Measurements from ENCODE around the gene TSPAN32.

The TSPAN32 gene

DNA sequence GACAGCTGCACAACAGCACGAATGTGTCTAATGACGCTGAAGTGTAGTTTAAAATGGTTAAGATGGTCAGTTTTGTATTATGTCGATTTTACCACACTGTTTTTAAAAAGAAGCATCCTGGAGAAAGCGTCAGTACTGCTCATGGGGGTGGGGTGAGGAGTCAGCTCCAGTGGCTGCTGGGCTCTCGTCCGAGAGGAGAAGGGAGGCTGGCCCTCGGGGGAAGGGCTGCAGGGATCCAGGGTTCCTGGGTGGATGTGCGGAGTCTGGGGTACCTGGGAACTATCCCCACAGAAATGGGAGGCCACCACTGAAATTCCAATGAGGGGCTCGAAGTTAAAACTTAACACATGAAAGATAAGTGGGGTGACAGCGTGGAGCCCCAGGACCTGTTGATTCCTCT is 12.0 kb upstream of the TSPAN32 start:
- no peak for DNase-seq

DNA sequence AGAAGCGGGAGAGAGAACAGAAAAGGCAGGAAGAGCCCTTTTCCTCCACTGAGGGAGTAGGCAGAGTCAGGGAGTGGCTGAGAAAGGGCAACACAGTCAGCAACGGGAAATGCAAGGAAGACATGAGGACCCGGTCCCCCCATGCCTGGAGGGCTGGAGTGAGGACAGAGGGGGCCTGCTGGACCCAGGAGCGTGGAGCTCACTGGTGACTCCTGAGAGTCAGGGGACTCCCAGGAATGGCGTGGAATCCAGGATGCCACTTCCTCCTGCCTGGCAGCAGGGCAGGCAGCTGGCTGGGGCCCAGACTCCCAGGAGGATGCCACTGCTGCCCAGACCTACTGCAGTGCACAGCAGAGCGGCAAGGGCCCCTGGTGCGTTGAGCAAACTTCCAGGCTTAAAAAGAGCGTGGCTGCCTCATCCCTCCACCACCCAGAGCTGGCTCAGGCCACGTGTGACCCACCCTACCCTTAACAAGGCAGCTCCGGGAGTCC is 11.4 kb upstream of the TSPAN32 start:
- DNase-seq = no peak

DNA sequence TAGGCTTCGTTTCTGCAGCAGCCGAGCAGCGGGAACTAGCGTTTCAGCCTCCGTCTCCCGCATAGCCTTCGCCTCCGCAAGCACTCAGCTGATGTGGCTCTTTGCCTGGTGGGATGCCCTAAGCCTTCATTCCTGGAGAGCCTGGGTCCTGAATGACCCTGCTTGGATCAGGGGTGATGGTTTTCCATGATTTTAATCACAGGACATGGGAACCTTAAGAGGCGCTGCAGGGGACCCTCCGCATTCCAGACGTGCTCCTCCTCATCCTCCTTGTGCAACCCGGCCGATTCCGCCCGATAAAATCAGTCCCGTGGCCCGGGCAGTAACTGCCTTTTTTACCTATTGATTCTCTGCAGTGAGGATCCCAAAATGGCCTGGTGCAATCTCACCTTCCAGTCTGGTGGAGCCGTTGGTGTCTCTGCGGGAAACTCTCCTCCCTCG is 8.3 kb upstream of the TSPAN32 start:
- DNase-seq = peak; percentile 24

DNA sequence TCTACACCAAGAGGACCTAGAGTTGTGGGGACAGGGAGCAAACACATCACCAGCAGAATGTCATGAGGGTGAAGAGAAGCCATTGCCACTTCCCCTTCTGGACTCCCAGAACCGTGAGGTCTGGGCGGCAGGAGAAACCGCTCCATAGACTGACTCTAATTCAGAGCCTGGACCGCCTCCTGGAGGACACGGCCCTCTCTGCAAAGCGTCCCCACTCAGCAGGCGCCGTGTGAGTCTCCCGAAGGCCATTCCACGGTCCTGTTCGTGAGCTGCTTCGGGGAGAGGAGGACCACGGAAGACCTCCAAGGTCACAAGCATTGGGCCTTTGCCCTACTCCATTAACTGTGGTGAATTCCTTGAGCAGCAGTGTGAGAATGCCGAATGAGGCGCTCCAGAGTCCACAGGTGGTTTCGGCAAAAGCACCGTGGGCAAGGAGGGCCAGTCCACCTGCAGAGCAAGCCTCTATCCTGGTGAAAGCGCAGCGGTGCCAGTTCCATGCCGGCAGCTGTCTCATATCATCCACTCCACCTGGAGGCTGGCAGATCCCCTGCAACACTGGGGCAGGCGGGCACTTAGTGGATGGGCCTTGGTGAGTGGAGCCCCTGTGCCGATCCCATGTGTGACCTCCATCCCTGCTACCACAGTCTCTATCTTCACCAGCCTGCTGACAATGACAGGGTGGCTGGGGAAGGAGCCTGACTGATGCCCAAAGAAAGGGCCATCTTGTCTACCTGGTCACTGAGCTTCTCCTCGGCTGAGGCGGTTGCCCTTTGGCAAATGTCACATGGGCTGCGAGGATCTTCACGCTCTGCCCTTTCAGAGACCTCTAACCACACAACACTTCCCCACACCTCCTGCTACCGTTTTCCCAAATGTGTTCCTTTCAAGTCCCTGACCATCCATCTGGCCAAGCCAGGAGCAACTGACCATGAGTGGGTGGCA is 7.6 kb upstream of the TSPAN32 start:
- peak; percentile 19 for DNase-seq

DNA sequence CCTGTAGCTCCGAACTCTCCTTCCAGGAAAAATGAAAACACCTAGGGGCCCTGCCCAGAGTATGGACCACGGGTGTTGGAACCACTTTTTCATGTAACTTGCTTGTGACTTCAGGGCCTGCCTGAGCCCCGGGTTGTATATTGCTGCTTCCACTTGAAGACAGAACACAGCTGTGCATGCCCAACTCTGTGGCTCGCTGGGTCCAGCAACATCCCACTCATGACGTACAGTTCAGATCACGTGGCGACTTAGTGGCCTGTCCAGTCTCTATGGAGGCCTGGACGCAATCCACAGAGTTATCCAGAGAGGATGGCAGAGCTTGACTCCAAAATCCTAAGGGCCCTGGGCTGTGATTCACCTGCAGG is 6.9 kb upstream of the TSPAN32 start:
- DNase-seq = peak; percentile 23

DNA sequence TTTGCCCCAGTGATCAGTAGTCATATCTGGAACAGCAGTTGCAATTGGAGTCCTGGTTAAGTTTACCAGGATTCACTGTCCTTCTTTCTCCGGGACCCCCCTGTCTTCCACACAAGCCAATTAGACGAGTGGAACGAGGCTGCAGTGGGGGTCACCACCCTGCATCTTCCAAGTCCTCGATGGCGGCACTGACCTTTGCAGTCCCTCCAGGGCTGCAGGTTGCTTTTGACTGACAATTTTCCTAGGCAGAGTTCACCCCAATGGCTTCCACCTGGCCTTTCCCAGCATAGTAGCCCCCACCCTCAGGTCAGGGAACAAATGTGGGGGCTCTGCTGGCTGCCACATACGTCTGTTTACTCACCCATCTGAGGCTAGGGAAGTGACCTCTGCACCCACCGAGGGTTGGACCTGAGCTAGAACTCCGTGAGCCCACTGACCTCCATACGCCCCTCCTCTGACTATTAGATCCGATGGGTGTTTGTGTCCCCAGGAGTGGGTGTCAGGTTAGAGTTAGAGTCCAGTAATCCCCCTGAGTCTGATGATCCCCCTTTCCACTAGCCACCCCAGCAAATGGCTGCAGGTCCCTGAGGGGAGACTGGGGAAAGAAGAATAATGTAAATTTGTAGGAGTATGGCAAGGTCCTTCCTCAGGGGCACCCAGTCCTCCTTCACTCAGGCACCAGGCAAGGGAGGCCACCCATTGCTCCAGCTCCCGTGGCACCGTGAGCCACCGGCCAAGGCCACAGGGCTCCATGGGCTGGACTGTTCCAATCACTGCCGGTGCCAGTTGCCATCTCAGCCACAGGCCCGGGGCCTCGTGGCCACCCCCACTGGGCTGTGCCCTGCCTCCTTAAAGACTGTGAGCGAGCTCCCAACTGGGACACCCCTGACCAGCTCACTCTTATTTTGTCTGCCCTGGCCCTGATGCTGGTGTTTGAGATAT is 5.6 kb upstream of the TSPAN32 start:
- peak; percentile 25 for DNase-seq

DNA sequence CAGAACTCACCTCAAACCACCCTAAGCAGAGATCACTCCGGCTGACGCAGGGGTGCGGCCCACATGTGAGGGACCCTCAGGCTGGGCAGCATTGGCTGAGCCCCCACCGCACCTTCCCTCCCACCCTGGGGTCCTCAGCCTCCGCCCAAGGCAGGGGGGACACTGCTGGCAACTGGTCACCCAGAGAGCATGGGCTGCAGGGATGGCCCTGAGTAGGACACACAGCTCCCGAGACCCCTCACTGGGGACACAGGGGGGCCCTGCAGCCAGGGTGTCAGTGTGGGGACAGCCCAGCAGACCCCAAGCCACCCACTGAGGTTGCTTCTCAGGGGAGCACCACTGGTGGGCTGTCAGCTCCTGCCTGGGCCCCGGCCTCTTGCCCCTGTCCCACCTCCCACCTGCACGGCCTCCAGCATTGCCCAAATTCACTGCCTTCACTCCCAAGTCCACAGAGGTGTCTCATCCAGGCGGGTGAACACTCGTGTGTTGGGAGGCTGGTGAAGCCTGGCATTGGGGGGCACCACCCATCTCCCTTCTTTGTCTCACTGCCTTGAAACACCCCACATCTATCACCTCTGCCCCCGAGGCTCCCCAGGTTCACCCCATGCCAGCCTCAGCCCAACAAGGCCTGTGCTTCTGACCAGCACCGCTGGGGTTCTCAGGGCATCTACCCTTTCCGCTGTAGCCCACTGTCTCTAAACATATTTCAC is 4.7 kb upstream of the TSPAN32 start:
- no peak for DNase-seq

DNA sequence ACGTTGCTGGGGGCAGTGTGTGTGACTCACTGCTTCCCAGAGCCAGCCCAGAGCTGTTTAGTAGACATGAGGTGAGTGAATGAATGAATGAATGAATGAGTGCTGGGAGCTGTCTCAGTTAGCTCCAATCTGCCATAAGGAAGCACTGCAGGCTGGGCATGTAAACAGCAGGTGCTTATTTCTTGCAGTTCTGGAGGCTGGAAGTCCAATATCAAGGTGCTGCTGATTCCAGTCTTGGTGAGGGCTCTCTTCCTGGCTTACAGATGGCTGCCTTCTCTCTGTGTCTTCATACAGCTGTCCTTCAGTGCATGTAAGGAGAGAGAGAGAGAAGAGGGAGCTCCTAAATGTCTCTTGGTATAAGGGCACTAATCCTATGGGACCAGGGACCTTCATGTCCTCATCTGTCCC is 4.2 kb upstream of the TSPAN32 start:
- DNase-seq = no peak

DNA sequence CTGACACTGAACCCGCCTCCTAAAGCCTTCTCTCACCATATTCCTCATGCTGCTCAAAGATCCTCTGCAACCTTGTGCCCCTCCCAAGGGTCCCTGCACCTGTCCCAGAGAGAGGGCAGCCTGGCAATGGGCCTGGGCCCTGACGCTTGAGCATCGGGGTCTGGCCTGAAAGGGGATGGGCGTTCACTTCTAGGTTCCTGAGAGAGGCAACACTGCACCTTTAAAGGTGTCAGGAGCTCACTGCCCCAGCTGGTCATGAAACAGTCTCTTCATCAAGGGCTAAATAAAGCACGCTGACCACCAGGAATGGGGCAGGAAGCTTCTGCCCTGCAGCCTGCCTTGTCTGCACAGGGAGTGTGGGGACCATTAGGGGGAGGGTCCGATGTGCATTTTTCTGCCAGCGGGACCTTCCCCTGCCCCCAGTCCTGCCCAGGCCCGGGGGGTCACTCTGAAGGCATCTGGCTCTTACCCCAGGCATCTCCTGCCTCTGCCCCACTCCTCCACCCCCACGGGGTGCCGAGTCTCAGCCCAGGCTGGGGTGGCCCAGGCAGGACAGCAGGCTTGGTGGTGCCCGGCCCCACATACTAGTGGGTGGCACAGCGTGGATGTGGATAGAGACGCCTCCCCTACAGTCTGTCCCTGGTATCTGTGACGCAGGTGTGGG is 3.5 kb upstream of the TSPAN32 start:
- no peak for DNase-seq

DNA sequence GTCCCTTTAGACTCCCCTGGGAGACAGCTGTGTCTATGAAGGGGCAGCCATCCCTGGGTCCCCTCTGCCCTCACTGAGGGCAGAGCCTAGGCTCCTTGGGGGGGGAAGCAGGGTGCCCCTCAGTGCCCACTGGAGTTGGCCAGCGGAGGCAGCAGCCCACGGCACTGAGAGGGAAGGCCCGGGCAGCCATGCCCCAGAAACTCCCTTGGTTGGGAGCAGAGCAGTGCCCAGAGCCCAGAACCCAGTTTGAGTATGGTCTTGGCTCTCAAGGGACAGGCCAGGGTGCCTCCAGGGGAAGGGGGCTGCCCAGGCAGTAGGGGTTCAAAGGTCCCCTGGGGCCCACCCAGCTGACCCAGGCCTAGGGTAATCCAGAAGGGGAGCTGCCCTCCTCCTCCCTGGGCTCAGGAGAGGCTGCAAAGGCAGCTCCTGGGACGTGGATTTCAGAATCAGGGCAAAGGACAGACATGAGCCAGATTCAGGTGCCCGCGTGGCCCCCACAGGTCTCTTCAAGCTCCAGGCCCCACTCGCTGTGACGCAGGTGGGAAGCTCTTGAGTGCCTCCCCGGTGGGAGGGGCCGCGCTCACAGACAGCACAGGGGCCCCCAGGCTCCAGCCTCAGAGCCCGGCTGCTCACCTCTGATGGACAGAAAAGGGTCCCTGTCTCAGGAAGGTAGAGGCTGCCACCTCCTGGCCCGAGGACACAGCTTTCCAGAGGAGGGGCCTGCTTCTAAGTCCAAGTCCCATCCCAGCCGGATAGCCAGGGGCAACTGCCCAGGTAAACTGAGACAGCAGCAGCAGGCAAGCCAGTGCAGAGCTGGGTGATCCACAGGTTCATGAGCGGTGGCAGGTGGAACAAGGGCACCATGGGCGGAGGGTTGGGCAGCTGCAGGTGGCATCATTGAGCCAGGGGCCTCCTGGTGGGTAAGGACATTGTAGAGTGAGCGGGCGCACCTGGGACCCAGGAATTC is 2.7 kb upstream of the TSPAN32 start:
- DNase-seq = no peak

DNA sequence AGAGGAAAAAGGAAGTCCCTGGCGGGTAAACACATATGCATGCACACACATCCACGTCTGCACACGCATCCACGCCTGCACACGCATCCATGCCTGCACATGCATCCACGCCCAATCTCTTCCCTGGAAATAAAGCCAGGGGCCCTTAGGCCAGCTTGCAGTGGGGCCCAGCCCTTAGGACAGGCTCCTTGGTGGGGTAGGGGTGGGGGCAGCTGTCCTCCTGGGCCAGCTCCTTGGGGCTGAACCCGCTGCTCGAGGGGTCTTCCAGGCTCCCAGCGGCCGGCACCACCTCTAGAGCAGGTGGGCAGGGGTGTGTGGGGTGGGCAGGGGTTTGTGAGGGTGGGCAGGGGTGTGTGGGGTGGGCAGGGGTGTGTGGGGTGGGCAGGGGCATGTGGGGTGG is 2.0 kb upstream of the TSPAN32 start:
- no peak for DNase-seq

DNA sequence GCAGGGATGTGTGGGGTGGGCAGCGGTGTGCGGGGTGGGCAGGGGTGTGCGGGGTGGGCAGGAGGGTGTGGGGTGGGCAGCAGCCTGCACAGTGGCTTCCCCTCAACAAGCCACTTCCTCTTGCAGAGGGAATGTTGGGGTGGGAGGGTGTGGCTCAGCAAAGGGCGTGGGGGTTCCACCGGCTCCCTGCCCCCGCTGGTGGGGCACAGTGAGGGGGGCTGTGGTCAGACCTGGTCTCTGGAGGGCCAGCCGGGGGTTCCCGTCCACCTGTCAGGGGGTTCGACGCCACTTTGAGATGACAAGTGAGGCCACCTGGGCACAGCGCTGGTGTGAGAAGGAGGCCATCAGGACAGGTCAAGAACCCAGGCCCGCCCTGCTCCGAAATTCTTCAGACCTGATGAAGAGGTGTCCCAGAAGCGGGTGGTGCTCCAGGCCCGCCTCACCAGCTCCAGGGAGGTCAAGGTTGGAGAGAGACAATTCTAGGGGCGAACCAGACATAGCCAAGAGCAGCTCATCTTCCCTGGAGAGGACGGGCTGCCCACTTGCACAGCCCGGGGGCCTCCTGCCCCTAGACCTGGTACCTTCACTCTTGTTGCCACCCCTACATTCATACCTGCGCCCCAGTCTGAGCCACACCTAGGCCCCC is 1.4 kb upstream of the TSPAN32 start:
- no peak for DNase-seq

DNA sequence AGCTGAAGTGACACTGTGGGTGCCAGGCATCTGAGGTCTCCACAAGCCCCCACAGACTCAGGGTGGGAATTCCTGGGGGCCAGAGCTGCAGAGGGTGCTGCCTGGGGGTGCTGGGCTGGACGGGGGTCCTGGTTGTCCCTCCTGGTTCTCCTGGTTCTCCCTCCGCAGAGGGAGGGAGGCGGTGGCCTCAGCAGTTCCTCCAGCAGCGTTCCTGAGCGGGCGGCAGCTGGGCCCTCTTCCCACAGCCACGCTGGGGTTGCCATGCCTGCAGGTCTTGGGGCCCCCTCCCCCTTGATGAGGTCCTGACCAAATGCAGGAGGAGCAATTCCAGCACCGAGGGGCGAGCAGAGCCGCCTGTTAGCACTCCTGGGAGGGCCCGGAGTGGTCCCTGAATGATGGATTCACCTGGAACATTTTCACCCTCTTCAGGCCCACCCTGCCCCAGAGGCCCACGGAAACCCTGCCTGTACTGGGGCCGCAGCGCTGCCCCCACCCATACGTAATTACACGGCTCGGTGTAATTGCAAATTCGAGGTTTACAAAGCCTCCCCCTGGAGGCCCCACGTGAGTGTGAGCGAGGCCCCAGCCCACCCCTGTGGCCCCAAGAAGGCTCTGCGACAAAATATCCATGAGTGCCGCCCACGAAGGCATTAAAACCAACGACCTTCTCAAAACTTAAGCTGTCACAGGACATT is 730 bp upstream of the TSPAN32 start:
- DNase-seq = no peak

DNA sequence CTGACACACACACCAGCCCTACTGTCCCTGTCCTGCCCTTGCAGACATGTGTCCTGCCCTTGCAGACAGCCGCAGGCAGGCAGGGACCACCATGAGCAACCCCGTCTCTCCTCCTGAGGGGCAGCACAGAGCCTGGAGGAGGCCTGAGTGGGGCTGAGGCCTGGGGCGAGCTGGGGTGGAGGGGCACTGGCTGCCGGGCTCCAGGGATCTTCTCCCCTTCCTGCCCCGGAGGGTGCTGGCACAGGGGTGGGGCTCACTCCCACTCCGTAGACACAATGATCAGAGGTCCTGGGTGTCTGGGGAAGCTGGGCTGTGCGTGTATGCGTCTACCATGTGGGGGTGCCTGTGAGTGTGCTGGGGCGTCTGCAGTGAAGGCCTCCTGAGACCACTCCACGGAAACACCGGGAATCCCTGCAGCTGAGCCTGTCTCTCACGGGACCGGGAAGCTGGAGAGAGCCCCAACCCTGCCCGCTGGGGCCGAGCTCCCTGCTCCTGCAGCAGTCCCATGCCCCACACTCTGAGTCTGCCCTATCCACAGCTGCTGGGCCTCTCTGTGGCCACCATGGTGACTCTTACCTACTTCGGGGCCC is 588 bp downstream of the TSPAN32 start:
- no peak for DNase-seq

DNA sequence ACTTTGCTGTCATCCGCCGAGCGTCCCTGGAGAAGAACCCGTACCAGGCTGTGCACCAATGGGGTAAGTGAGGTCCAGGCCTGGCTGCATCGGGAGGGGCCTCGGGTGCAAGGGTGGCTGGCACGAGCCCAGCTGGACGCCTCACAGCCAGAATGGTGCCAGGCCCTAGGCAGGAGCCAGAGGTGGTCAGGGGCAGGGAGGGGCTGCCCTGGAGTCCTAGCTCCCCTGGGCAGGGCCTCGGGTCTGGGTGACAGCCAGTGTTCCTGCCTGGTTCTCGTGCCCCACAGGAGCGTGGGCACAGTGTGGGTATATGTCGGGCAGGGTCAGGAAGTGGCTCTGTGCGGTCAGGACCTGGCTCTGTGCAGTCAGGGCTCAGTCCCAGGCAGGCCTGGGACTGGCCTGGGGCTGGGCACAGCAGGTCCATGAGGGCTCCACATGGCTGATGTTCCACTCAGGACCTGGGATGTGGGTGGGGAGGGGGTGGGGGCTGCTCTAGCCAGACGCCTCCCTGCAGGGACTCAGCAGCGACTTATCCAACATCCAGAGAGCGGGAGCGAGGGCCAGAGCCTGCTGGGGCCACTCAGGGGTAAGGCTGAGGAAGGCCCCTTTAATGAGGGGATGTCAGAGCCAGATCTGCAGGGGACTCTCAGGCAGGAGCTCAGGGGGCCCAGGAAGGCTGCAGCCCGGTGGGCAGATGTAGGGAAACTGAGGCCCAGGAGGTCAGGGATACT is 1.2 kb downstream of the TSPAN32 start:
- no peak for DNase-seq

DNA sequence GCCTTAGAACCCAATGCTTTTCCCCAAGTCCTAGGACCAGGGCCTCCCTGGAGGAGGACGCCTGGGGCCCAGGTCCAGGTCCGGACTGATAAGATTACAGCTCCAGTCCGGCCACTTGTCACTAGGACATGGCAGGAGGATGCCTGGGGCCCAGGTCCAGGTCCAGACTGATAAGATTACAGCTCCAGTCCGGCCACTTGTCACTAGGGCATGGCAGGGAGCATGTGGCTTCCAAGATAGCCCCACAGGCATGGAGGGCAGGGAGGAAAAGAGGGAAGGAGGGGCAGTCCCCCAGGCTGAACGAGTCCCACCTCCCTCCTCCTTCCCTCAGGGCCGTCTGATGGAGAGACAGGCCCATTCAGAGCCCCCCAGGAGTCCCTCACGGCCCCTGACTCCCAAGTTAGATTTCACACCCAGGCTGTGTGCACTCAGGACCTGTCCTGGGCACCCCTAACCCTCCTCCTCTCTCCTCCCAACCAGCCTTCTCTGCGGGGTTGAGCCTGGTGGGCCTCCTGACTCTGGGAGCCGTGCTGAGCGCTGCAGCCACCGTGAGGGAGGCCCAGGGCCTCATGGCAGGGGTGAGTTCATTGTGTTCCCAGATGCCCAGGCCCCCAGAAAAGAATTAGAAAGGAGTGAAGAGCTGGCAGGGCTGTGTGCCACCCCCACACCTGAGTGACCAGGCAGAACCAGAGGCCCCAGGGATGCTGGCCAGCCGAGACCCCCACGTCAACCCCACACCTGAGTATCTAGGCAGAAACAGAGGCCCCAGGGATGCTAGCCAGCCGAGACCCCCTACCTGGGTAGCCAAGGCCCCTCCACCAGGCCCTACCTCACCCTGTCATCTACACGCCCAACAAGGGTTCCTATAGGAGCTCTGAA is 2.1 kb downstream of the TSPAN32 start:
- DNase-seq = no peak

DNA sequence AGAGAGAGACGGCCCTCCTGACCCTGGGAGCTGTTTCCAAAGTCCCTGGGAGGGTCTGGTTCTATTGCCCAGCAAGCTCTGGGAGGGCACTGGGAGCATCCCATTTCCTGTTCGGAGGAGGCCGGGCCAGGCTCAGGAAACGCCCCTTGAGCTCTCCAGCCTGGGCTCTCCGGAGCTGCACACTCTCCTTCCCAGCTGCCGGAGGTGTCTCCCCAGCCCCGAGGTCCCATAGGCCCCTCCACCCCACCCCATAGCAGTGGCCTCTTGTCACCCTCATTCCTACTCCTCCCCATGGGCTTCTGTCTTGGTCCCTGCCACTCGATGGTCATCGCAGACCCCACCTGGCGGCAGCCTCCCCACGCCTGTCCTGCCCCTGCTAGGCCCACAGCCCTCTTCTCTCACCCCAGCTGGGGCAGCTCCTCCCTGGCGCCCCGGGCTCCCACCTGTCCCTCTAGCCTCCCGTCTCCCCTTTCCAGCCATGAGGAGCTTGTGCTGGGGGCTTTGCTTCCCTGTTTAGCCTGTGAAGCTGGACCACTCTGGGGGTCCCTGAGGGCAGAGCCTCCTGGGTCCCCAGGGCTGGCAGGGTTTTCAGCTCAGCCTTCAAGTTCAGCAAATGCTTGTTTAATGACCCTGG is 2.8 kb downstream of the TSPAN32 start:
- no peak for DNase-seq
